ENCODE results near the gene CCNG2.

The CCNG2 gene

DNA sequence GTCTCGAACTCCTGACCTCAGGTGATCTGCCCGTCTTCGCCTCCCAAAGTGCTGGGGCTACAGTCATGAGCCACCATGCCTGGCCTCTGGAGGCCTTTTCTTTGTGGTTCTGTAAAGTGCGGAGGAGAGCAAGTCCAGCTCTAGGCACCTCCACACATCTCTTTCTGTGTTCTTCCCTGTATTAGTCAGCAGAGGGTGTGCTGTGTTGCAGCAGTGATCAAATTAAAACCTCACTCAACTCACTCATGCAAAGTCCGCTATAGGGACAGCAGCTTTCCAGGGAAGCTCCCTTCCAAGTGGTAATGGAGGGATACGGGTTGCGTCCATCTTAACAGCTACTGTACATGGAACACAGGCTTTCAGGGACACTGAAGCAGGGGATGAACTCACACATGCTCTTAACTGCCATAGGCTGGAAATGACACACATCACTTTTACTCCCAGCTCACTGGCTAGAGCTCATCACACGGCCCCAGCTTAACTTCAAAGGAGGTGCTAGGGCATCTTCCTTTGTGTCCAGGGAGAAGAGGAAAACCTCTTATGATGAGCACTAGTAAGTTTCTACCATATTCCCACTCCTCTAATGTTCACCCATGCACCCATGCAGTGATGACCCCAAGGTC is 36.0 kb upstream of the CCNG2 start:
- no peak for TF ChIP-seq ZBTB7A (IDR thresholded peaks at IDR 0.05; ENCODE audit: low read depth)
- no peak for TF ChIP-seq CEBPB (IDR thresholded peaks at IDR 0.05)
- TF ChIP-seq FOXM1 (IDR thresholded peaks at IDR 0.05; ENCODE audit: borderline replicate concordance, low read depth) = no peak
- no peak for TF ChIP-seq TCF12 (IDR thresholded peaks at IDR 0.05; ENCODE audit: low read depth)
- TF ChIP-seq, protein P1, sequence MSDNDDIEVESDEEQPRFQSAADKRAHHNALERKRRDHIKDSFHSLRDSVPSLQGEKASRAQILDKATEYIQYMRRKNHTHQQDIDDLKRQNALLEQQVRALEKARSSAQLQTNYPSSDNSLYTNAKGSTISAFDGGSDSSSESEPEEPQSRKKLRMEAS (IDR thresholded peaks at IDR 0.05) = no peak
- TF ChIP-seq CREB1 (IDR thresholded peaks at IDR 0.05; ENCODE audit: low read depth) = no peak

DNA sequence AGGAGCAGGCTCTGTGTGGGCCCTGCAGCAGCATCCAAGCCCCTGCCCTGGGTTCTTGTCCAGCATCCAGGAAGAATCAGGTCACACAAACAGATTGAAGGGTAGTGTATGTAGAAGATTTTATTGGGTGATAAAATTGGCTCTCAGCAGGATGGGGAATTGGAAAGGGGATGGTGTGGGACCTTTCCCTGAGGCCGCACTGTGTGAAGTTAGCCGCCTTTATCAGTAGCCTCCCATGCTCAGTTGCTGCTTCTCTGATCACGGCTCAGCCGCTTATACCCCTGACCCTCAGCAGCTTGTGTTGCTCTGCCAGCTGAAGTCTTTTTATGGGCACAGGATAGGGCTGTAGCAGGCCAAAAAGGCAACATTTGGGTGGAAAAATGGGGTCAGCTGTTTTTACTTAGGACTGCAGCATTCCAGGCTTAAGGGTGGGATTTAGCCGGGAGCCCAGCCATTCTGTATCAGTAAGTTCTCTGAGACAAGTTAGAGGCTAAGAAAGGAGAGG is 35.2 kb upstream of the CCNG2 start:
- TF ChIP-seq RAD21 (IDR thresholded peaks at IDR 0.05; ENCODE audit: low read depth) (no peak), ZBTB7A (IDR thresholded peaks at IDR 0.05; ENCODE audit: low read depth) (no peak), CREB1 (IDR thresholded peaks at IDR 0.05; ENCODE audit: low read depth) (no peak), EGR1 (IDR thresholded peaks at IDR 0.05) (no peak), NFIC (IDR thresholded peaks at IDR 0.05) (no peak), YY1 (IDR thresholded peaks at IDR 0.05; ENCODE audit: low read depth) (no peak), TEAD4 (IDR thresholded peaks at IDR 0.05) (no peak), TAF1 (IDR thresholded peaks at IDR 0.05; ENCODE audit: low read depth) (no peak), FOXM1 (IDR thresholded peaks at IDR 0.05; ENCODE audit: borderline replicate concordance, low read depth) (no peak), TCF12 (IDR thresholded peaks at IDR 0.05; ENCODE audit: low read depth) (no peak), CEBPB (IDR thresholded peaks at IDR 0.05) (no peak)
- TF ChIP-seq, protein P2, sequence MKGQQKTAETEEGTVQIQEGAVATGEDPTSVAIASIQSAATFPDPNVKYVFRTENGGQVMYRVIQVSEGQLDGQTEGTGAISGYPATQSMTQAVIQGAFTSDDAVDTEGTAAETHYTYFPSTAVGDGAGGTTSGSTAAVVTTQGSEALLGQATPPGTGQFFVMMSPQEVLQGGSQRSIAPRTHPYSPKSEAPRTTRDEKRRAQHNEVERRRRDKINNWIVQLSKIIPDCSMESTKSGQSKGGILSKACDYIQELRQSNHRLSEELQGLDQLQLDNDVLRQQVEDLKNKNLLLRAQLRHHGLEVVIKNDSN (IDR thresholded peaks at IDR 0.05) = no peak
- TF ChIP-seq, protein P1 (IDR thresholded peaks at IDR 0.05) = no peak
- TF ChIP-seq, protein P3, sequence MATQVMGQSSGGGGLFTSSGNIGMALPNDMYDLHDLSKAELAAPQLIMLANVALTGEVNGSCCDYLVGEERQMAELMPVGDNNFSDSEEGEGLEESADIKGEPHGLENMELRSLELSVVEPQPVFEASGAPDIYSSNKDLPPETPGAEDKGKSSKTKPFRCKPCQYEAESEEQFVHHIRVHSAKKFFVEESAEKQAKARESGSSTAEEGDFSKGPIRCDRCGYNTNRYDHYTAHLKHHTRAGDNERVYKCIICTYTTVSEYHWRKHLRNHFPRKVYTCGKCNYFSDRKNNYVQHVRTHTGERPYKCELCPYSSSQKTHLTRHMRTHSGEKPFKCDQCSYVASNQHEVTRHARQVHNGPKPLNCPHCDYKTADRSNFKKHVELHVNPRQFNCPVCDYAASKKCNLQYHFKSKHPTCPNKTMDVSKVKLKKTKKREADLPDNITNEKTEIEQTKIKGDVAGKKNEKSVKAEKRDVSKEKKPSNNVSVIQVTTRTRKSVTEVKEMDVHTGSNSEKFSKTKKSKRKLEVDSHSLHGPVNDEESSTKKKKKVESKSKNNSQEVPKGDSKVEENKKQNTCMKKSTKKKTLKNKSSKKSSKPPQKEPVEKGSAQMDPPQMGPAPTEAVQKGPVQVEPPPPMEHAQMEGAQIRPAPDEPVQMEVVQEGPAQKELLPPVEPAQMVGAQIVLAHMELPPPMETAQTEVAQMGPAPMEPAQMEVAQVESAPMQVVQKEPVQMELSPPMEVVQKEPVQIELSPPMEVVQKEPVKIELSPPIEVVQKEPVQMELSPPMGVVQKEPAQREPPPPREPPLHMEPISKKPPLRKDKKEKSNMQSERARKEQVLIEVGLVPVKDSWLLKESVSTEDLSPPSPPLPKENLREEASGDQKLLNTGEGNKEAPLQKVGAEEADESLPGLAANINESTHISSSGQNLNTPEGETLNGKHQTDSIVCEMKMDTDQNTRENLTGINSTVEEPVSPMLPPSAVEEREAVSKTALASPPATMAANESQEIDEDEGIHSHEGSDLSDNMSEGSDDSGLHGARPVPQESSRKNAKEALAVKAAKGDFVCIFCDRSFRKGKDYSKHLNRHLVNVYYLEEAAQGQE (IDR thresholded peaks at IDR 0.05; ENCODE audit: low read depth) = no peak

DNA sequence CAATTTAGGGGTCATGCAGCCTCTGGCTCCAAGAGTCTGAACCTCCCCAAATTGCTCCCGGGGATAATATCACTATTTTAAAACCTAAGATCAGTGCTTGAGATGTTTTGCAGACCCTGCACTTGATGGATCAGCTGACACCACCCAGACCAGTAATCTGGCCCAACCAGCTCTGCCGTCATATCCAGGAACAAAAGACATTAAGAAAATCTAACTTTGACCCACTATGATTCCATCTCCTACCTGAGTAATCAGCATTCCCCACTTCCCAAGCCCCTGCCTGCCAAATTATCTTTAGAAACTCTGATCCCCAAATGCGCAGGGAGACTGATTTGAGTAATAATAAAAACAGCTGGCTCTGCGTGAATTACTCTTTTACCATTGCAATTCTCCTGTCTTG is 34.4 kb upstream of the CCNG2 start:
- TF ChIP-seq ZBTB7A (IDR thresholded peaks at IDR 0.05; ENCODE audit: low read depth) (no peak), FOXM1 (IDR thresholded peaks at IDR 0.05; ENCODE audit: borderline replicate concordance, low read depth) (no peak), TCF12 (IDR thresholded peaks at IDR 0.05; ENCODE audit: low read depth) (no peak), CREB1 (IDR thresholded peaks at IDR 0.05; ENCODE audit: low read depth) (no peak), YY1 (IDR thresholded peaks at IDR 0.05; ENCODE audit: low read depth) (no peak), EGR1 (IDR thresholded peaks at IDR 0.05) (no peak), TAF1 (IDR thresholded peaks at IDR 0.05; ENCODE audit: low read depth) (no peak), EP300 (IDR thresholded peaks at IDR 0.05; ENCODE audit: borderline replicate concordance) (no peak), CEBPB (IDR thresholded peaks at IDR 0.05) (no peak), NFIC (IDR thresholded peaks at IDR 0.05) (no peak), TEAD4 (IDR thresholded peaks at IDR 0.05) (no peak)
- TF ChIP-seq, protein P3 (IDR thresholded peaks at IDR 0.05; ENCODE audit: low read depth) = no peak
- TF ChIP-seq, protein P2 (IDR thresholded peaks at IDR 0.05) = no peak

DNA sequence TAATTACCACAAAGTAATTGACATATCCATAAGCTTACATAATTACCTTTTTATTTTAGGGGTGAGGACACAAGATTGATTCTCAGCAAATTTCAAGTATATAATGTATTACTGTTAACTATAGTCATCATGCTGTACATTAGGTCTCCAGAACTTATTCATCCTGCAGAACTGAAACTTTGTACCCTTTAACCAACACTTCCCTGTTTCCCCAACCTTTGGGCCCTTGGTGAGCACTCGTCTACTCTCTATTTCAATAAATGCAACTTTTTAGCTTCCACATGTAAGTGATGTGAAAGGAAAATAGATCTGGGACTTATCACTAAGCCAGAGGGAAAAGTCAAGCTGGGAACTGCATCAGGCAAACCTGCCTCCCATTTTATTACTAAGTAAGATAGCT is 33.6 kb upstream of the CCNG2 start:
- TF ChIP-seq ZBTB7A (IDR thresholded peaks at IDR 0.05; ENCODE audit: low read depth) = no peak
- TF ChIP-seq, protein P3 (IDR thresholded peaks at IDR 0.05; ENCODE audit: low read depth) = no peak

DNA sequence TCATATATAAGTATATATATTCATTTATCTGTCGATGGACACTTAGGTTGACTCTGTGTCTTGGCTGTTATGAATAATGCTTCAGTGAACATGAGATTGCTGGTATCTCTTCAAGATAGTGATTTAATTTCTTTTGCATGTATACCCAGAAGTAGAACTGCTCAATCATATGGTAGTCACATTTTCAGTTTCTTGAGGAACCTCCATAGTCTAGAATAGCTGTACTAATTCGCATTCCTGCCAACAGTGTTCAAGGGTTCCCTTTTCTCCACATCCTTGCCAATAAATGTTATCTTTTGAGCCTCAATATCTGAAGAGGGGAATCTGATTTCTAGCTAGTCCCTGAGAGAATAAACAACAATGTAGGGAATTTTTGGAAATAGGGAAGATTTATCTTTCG is 32.4 kb upstream of the CCNG2 start:
- TF ChIP-seq NFIC (IDR thresholded peaks at IDR 0.05) = no peak
- no peak for TF ChIP-seq EGR1 (IDR thresholded peaks at IDR 0.05)
- TF ChIP-seq TCF12 (IDR thresholded peaks at IDR 0.05; ENCODE audit: low read depth) = no peak
- TF ChIP-seq EP300 (IDR thresholded peaks at IDR 0.05; ENCODE audit: borderline replicate concordance) = no peak
- no peak for TF ChIP-seq RAD21 (IDR thresholded peaks at IDR 0.05; ENCODE audit: low read depth)
- no peak for TF ChIP-seq TAF1 (IDR thresholded peaks at IDR 0.05; ENCODE audit: low read depth)
- TF ChIP-seq CREB1 (IDR thresholded peaks at IDR 0.05; ENCODE audit: low read depth) = no peak
- TF ChIP-seq, protein P2 (IDR thresholded peaks at IDR 0.05) = no peak
- TF ChIP-seq, protein P3 (IDR thresholded peaks at IDR 0.05; ENCODE audit: low read depth) = no peak
- TF ChIP-seq TEAD4 (IDR thresholded peaks at IDR 0.05) = no peak
- TF ChIP-seq ZBTB7A (IDR thresholded peaks at IDR 0.05; ENCODE audit: low read depth) = no peak
- TF ChIP-seq, protein P1 (IDR thresholded peaks at IDR 0.05) = no peak
- TF ChIP-seq FOXM1 (IDR thresholded peaks at IDR 0.05; ENCODE audit: borderline replicate concordance, low read depth) = no peak

All from Ishikawa (cell line).